ENCODE measurements around the gene DTX4. TPM values are rescaled to one million over a fixed set of nuclear protein-coding genes. Genes with fewer than 3 reads are reported as not detected.

DTX4 gene
- total RNA-seq, 1 experiment from 2014 or later = 7.6 TPM

- TF ChIP-seq FOSL1 (IDR thresholded peaks at IDR 0.05; ENCODE audit: low read depth) (no peak), EGR1 (IDR thresholded peaks at IDR 0.05; ENCODE audit: low read depth) (no peak), EZH2phosphoT487 (IDR thresholded peaks at IDR 0.05; ENCODE audit: borderline replicate concordance) (no peak), YY1 (IDR thresholded peaks at IDR 0.05; ENCODE audit: extremely low read depth, insufficient replicate concordance, low read depth, low read length) (peak; percentile 67), EZH2 (IDR thresholded peaks at IDR 0.05) (no peak), SP1 (IDR thresholded peaks at IDR 0.05; ENCODE audit: low read depth) (peak; percentile 76), CTCF (IDR thresholded peaks at IDR 0.05 in 2 of 3, conservative IDR thresholded peaks at IDR 0.05 in 1 of 3; ENCODE audit: borderline replicate concordance in 1 of 3, insufficient read depth in 1 of 3, low read depth in 2 of 3, low read length in 2 of 3) (peak; percentile 61 to 90 (median 85)), ELF1 (IDR thresholded peaks at IDR 0.05; ENCODE audit: borderline replicate concordance, low read depth) (peak; percentile 31; the same call in 1 of the 2 replicates)
Measured at GRCh38 chr11:59186130-59186594, 14.2 kb downstream of the DTX4 start (continued).

- H3K79me2 ChIP-seq (ENCODE audit: insufficient read depth, low read length) = no peaks in the 10 kb centered on the region
- H3K9ac ChIP-seq (ENCODE audit: low read length) = no peak overlapping the region
- H3K4me3 ChIP-seq (replicated peaks in 1 of 2; ENCODE audit: low read depth in 1 of 2, low read length in 2 of 2) = no peak overlapping the region
- TF ChIP-seq MAX (IDR thresholded peaks at IDR 0.05) (no peak), ATF3 (IDR thresholded peaks at IDR 0.05) (no peak), CEBPB (IDR thresholded peaks at IDR 0.05; ENCODE audit: low read depth) (no peak), POLR2AphosphoS5 (IDR thresholded peaks at IDR 0.05; ENCODE audit: low read depth, low read length) (no peak), YY1 (IDR thresholded peaks at IDR 0.05; ENCODE audit: extremely low read depth, insufficient replicate concordance, low read depth, low read length) (no peak), SRF (IDR thresholded peaks at IDR 0.05; ENCODE audit: low read depth) (no peak), EZH2 (IDR thresholded peaks at IDR 0.05) (no peak), POLR2A (IDR thresholded peaks at IDR 0.05; ENCODE audit: borderline replicate concordance, extremely low read depth, insufficient read depth, insufficient read length) (no peak), JUND (IDR thresholded peaks at IDR 0.05) (no peak), FOSL1 (IDR thresholded peaks at IDR 0.05; ENCODE audit: low read depth) (no peak), CTCF (IDR thresholded peaks at IDR 0.05 in 2 of 3, conservative IDR thresholded peaks at IDR 0.05 in 1 of 3; ENCODE audit: borderline replicate concordance in 1 of 3, insufficient read depth in 1 of 3, low read depth in 2 of 3, low read length in 2 of 3) (no peak), SP1 (IDR thresholded peaks at IDR 0.05; ENCODE audit: low read depth) (no peak), TCF7L2 (IDR thresholded peaks at IDR 0.05; ENCODE audit: borderline replicate concordance, extremely low read depth, insufficient read depth, insufficient read length) (no peak), ZNF274 (IDR thresholded peaks at IDR 0.05; ENCODE audit: low read depth, low read length) (no peak), ELF1 (IDR thresholded peaks at IDR 0.05; ENCODE audit: borderline replicate concordance, low read depth) (no peak), CBX3 (IDR thresholded peaks at IDR 0.05; ENCODE audit: low read depth) (no peak), EZH2phosphoT487 (IDR thresholded peaks at IDR 0.05; ENCODE audit: borderline replicate concordance) (no peak)
Measured at GRCh38 chr11:59187035-59187434, 15.1 kb downstream of the DTX4 start.

More at GRCh38 chr11:59187035-59187434, 15.1 kb downstream of the DTX4 start:
- no peak overlapping the region for H3K27ac ChIP-seq (ENCODE audit: low read depth, low read length)
- H3K9me3 ChIP-seq (ENCODE audit: control insufficient read depth in 1 of 2, insufficient read depth in 1 of 2, low read depth in 1 of 2, low read length in 2 of 2) = no peaks in the 10 kb centered on the region
- POLR2A ChIA-PET = no interaction called here
- H3K4me2 ChIP-seq (ENCODE audit: low read length) = peak overlapping the region; percentile 56; the same call in 1 of the 2 replicates
- no peaks in the 10 kb centered on the region for H3K36me3 ChIP-seq (ENCODE audit: control insufficient read depth in 1 of 2, insufficient read depth in 2 of 2, low read length in 2 of 2)
- CTCF ChIA-PET = interaction anchor here (1.2 to 3.2 kb wide), 7 partner anchors 9 to 29 kb away, joined by 3 to 68 read pairs (median 13); partner anchors contain the start of gene DTX4
- H4K20me1 ChIP-seq (ENCODE audit: insufficient read depth) = no peaks in the 10 kb centered on the region
- DNase-seq (ENCODE audit: low read depth, low spot score) (no peak), ATAC-seq (no peak)
- H2AFZ ChIP-seq (ENCODE audit: low read depth, low read length, poor library complexity, severe bottlenecking) = no peak overlapping the region
- BruUV-seq (replicated peaks) = no TSS peak
- no peaks in the 10 kb centered on the region for H3K27me3 ChIP-seq (ENCODE audit: insufficient read depth, low read length)
- RAD21 ChIA-PET (ENCODE audit: low non-redundant PET in 1 of 2, low total read pairs in 2 of 2, uncharacterized antibody in 2 of 2, unreplicated experiment in 2 of 2) = interaction anchor here (1.5 to 2.7 kb wide), 2 partner anchors 15 kb away, joined by 6 to 10 read pairs; partner anchors contain the start of gene DTX4 (in 2 of the 2)
- H3K4me1 ChIP-seq (ENCODE audit: control insufficient read depth in 1 of 2, insufficient read depth in 2 of 2, low read length in 2 of 2) = peaks cover 13 to 20% of the 10 kb centered on the region in 2 experiments; a peak in 3 of 4 replicates
- intact Hi-C loops (cut with micrococcal nuclease) = no loop called here
- H3K9me2 ChIP-seq (ENCODE audit: insufficient read depth) = no peaks in the 10 kb centered on the region

Measured in HCT116 (cell line).